Measurements from ENCODE around the gene TCF7L1. TPM values are rescaled to one million over a fixed set of nuclear protein-coding genes. Genes with fewer than 3 reads are reported as not detected.

Gene TCF7L1
- polyA plus RNA-seq, 1 of the 3 experiments (the other 2 are of a cell fraction): 3.7 TPM

DNA sequence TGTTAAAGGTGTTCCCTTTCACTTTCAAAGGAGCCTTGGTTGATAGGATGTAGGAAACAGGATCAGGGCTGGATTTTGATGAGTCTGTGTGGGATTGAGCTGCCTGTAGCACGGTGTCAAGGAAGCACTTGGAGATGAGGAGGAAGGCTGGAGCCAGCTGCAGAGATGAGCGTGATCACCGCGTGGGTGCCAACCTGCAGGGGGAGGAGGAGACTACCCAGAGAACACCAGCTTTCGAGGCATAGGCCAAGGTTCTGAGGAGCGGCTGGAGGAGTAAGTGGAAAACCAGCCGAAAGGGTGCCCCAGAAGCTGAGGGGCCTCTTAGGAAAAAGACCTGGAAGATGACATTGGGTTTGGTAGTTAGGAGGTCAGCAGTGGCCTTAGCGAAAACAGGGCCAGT, 130.4 kb downstream of the TCF7L1 start:
- no peaks in the 10 kb centered on the region for H4K20me1 ChIP-seq (ENCODE audit: insufficient read depth)
- TF ChIP-seq YY1 (IDR thresholded peaks at IDR 0.05; ENCODE audit: low read depth) (no peak), RCOR1 (IDR thresholded peaks at IDR 0.05; ENCODE audit: low read length) (no peak), NFIC (IDR thresholded peaks at IDR 0.05; ENCODE audit: borderline replicate concordance) (no peak), FOXJ3 (CRISPR knock-in tag; IDR thresholded peaks at IDR 0.05) (no peak), FOSL2 (IDR thresholded peaks at IDR 0.05; ENCODE audit: borderline replicate concordance, low read depth) (no peak), EZH2phosphoT487 (IDR thresholded peaks at IDR 0.05; ENCODE audit: borderline replicate concordance, low read depth) (no peak), RFX5 (IDR thresholded peaks at IDR 0.05; ENCODE audit: low read length) (no peak), MXI1 (IDR thresholded peaks at IDR 0.05; ENCODE audit: low read depth, low read length) (no peak), ZBTB33 (IDR thresholded peaks at IDR 0.05; ENCODE audit: borderline replicate concordance, low read depth) (no peak), FOXM1 (IDR thresholded peaks at IDR 0.05; ENCODE audit: low read depth) (no peak), CHD2 (IDR thresholded peaks at IDR 0.05; ENCODE audit: low read length, partially characterized antibody) (no peak)
- TF ChIP-seq, protein P1, sequence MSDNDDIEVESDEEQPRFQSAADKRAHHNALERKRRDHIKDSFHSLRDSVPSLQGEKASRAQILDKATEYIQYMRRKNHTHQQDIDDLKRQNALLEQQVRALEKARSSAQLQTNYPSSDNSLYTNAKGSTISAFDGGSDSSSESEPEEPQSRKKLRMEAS (IDR thresholded peaks at IDR 0.05; ENCODE audit: low read depth): no peak
- TF ChIP-seq, protein P2, sequence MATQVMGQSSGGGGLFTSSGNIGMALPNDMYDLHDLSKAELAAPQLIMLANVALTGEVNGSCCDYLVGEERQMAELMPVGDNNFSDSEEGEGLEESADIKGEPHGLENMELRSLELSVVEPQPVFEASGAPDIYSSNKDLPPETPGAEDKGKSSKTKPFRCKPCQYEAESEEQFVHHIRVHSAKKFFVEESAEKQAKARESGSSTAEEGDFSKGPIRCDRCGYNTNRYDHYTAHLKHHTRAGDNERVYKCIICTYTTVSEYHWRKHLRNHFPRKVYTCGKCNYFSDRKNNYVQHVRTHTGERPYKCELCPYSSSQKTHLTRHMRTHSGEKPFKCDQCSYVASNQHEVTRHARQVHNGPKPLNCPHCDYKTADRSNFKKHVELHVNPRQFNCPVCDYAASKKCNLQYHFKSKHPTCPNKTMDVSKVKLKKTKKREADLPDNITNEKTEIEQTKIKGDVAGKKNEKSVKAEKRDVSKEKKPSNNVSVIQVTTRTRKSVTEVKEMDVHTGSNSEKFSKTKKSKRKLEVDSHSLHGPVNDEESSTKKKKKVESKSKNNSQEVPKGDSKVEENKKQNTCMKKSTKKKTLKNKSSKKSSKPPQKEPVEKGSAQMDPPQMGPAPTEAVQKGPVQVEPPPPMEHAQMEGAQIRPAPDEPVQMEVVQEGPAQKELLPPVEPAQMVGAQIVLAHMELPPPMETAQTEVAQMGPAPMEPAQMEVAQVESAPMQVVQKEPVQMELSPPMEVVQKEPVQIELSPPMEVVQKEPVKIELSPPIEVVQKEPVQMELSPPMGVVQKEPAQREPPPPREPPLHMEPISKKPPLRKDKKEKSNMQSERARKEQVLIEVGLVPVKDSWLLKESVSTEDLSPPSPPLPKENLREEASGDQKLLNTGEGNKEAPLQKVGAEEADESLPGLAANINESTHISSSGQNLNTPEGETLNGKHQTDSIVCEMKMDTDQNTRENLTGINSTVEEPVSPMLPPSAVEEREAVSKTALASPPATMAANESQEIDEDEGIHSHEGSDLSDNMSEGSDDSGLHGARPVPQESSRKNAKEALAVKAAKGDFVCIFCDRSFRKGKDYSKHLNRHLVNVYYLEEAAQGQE (IDR thresholded peaks at IDR 0.05; ENCODE audit: low read depth, low read length): no peak
- no peak overlapping the region for H3K4me3 ChIP-seq (ENCODE audit: low read depth in 2 of 2, low read length in 1 of 2)
- no peaks in the 10 kb centered on the region for H3K9me3 ChIP-seq
- no peak overlapping the region for H2AFZ ChIP-seq (ENCODE audit: low read depth)
- peaks cover 9% of the 10 kb centered on the region for H3F3A ChIP-seq (replicated peaks; ENCODE audit: insufficient read depth)
- H3K4me2 ChIP-seq: no peak overlapping the region
- 93% methylated on average over 8 of the region's 8 CpGs for WGBS (ENCODE audit: low lambda C conversion rate)
- H3K4me1 ChIP-seq (ENCODE audit: control insufficient read depth in 1 of 2, insufficient read depth in 2 of 2, low read depth in 1 of 2, low read length in 1 of 2): peaks cover 13 to 22% of the 10 kb centered on the region in 2 experiments; a peak in 3 of 4 replicates
- no peak for DNase-seq
- H3K27ac ChIP-seq (ENCODE audit: low read depth in 2 of 2, low read length in 1 of 2): no peak overlapping the region
- no peaks in the 10 kb centered on the region for H3K27me3 ChIP-seq (ENCODE audit: insufficient read depth)
- H3K9me2 ChIP-seq: no peaks in the 10 kb centered on the region
- CTCF ChIA-PET: interaction anchor here (1.3 to 4.8 kb wide), 3 partner anchors 22 to 197 kb away, joined by 4 to 30 read pairs (median 18); no protein-coding TSS in a partner anchor
- no peak overlapping the region for H3K9ac ChIP-seq
- H3K36me3 ChIP-seq (replicated peaks in 1 of 2; ENCODE audit: control insufficient read depth in 1 of 2, insufficient read depth in 2 of 2, low read length in 1 of 2): no peaks in the 10 kb centered on the region
- POLR2A ChIA-PET: no interaction called here
- no peaks in the 10 kb centered on the region for H3K79me2 ChIP-seq (ENCODE audit: insufficient read depth)

Data from SK-N-SH (cell line).